K562 (cell line): ENCODE results near the gene OCEL1. TPM values are rescaled to one million over a fixed set of nuclear protein-coding genes. Genes with fewer than 3 reads are reported as not detected.

Source experiments
- BRD9 ChIP-seq: fragments of 450-650 bp; IDR thresholded peaks from 2 replicates; pipeline ENCODE4 v1.6.1; 2018; ENCODE audit warnings: low read depth; ENCODE audit not compliant: partially characterized antibody
- C11orf30 ChIP-seq: fragments of 450-650 bp; IDR thresholded peaks from 2 replicates; pipeline ENCODE4 v1.6.1; 2016; ENCODE audit warnings: low read depth, mild to moderate bottlenecking
- CBX8 ChIP-seq: fragments of 200-600 bp; sonication (generic); IDR thresholded peaks from 2 replicates; pipeline ENCODE4 v1.6.1; 2012; ENCODE audit warnings: borderline replicate concordance, mixed run types, low read depth, mild to moderate bottlenecking, moderate library complexity, mixed read lengths, low read length, control low read depth, inconsistent platforms; ENCODE audit not compliant: poor library complexity, severe bottlenecking; ENCODE audit errors: extremely low read depth
- DIDO1 ChIP-seq: fragments of 450-650 bp; IDR thresholded peaks from 2 replicates; pipeline ENCODE4 v1.6.1; 2016; ENCODE audit warnings: low read depth, missing biosample characterization, missing genetic modification characterization
- ERF ChIP-seq: fragments of 450-650 bp; formaldehyde crosslinking; IDR thresholded peaks from 2 replicates; pipeline ENCODE4 v1.4.0; 2020; ENCODE audit warnings: mild to moderate bottlenecking, mixed read lengths
- FUS ChIP-seq: fragments of 200-400 bp; formaldehyde crosslinking; optimal IDR thresholded peaks from 2 replicates; pipeline ENCODE3; 2017; ENCODE audit warnings: low read depth, low read length
- MTA1 ChIP-seq: fragments of 450-650 bp; IDR thresholded peaks from 2 replicates; pipeline ENCODE4 v1.6.1; 2017; ENCODE audit warnings: borderline replicate concordance
- NFE2L1 ChIP-seq: fragments of 450-650 bp; IDR thresholded peaks from 2 replicates; pipeline ENCODE4 v1.6.1; 2016; ENCODE audit warnings: missing genetic modification characterization, low read depth, mild to moderate bottlenecking, missing compliant biosample characterization, moderate library complexity, borderline replicate concordance
- NFIC ChIP-seq: fragments of 450-650 bp; IDR thresholded peaks from 2 replicates; pipeline ENCODE4 v1.6.1; 2017; ENCODE audit warnings: mild to moderate bottlenecking, inconsistent platforms
- PRPF4 ChIP-seq: fragments of 200-400 bp; formaldehyde crosslinking; IDR thresholded peaks from one replicate; pipeline ENCODE4 v1.6.1; 2017; ENCODE audit warnings: low read length, low read depth, mild to moderate bottlenecking; ENCODE audit not compliant: insufficient read depth, poor library complexity, severe bottlenecking
- SMARCE1 ChIP-seq: fragments of 450-650 bp; IDR thresholded peaks from 2 replicates; pipeline ENCODE4 v1.7.1; 2016; ENCODE audit warnings: mild to moderate bottlenecking
- TARDBP ChIP-seq: fragments of 450-650 bp; IDR thresholded peaks from 2 replicates; pipeline ENCODE4 v1.6.1; 2016
- ZNF347 ChIP-seq: fragments of 450-650 bp; formaldehyde crosslinking; IDR thresholded peaks from 2 replicates; pipeline ENCODE4 v1.4.0; 2020; ENCODE audit warnings: low read depth, mild to moderate bottlenecking, moderate library complexity
- ZNF57 ChIP-seq: fragments of 450-650 bp; formaldehyde crosslinking; IDR thresholded peaks from 2 replicates; pipeline ENCODE4 v1.4.0; 2020; ENCODE audit warnings: mild to moderate bottlenecking, moderate library complexity
- ZNF586 ChIP-seq: fragments of 450-650 bp; formaldehyde crosslinking; conservative IDR thresholded peaks from 2 replicates; pipeline ENCODE4 v1.4.0; 2020; ENCODE audit warnings: mild to moderate bottlenecking, moderate library complexity
- polyA plus RNA-seq, 8 experiments: library from polyadenylated mRNA; depleted of rRNA in 4 of 8; stranded (reverse) in 5 of 8; unstranded in 3 of 8; fragments of >200 nt; fragmentation: Nextera tagmentation in 2 of 8; fragmentation: Illumina TruSeq in 1 of 8; extraction: Ambion mirVana in 2 of 8; extraction: Trizol in 1 of 8; gene quantifications; 2 replicates each; pipeline versions ENCODE4 v1.2.1 to v1.2.3, GENCODE V29; 2011 to 2014; ENCODE audit warnings: inconsistent platforms in 1 of 8, missing spikeins in 1 of 8
- total RNA-seq, 7 experiments: library from RNA; depleted of rRNA in 6 of 7; stranded (reverse); fragments of >200 nt in 6 of 7; fragmentation: Illumina TruSeq in 2 of 7; extraction: Trizol in 2 of 7; gene quantifications; 2 replicates each; pipeline versions ENCODE4 v1.2.1 to v1.2.3, GENCODE V29; 2011 to 2021; ENCODE audit warnings: low replicate concordance in 1 of 7
- TF ChIP-seq, protein P1 (sequence below), 3 experiments: fragments of 200-800 bp in 1 of 3; fragments of 250-450 bp in 1 of 3; fragments of 450-650 bp in 1 of 3; sonication (Bioruptor Pico) in 1 of 3; sonication (Bioruptor generic) in 1 of 3; formaldehyde crosslinking in 1 of 3; IDR thresholded peaks; 2 replicates each; pipeline versions ENCODE4 v1.6.1 to v1.8.0; 2016 to 2022; ENCODE audit warnings: mild to moderate bottlenecking in 2 of 3, missing genetic modification characterization in 2 of 3, missing compliant biosample characterization in 1 of 3, moderate library complexity in 1 of 3
- TF ChIP-seq, protein P2 (sequence below), 3 experiments: fragments of 200-800 bp in 1 of 3; sonication (Bioruptor generic) in 1 of 3; sonication (generic) in 1 of 3; formaldehyde crosslinking in 1 of 3; IDR thresholded peaks; 2 replicates each; pipeline versions ENCODE4 v1.6.1 to v1.8.0; 2016 to 2022; ENCODE audit warnings: mild to moderate bottlenecking in 2 of 3, missing compliant biosample characterization in 2 of 3, missing genetic modification characterization in 2 of 3, missing genetic modification reagents in 1 of 3
- TF ChIP-seq, protein P3 (sequence below): IDR thresholded peaks from 2 replicates; pipeline ENCODE4 v1.6.1; 2012; ENCODE audit warnings: low read depth, low read length, improper control_type of control experiment, borderline replicate concordance
- TF ChIP-seq, protein P4 (sequence below): fragments of 250-450 bp; sonication (Bioruptor Pico); IDR thresholded peaks from 2 replicates; pipeline ENCODE4 v1.4.0; 2020

OCEL1 gene
- total and polyA plus RNA-seq, 9 of the 15 experiments (the other 6 are each of a cell fraction or from before 2014, with no cell fraction given), result 8.0 to 38.0 (median 12.4) TPM

DNA sequence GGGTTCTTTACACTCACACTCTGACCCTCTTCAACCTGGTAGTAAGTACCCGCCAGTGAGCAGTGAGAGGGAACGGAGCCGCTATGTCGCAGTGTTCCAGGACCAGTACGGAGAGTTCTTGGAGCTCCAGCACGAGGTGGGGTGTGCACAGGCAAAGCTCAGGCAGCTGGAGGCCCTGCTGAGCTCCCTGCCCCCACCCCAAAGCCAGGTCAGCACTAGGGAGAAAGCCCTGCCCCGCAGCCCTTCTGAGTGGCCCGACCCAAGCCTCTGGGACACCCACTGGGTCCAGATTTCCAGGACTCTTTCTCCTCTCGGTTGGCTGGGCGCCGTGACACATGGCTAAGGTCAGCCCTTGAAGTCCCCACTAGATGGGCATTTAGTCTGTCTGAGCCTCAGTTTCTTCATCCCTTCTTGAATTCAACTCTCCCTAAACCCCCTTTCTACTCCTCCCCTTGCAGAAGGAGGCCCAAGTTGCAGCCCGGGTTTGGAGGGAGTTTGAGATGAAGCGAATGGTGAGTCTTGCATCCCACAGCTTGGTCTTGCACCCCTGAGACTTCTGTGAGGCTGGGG is 1.9 kb downstream of the OCEL1 start (continued):
- TF ChIP-seq, protein P1, sequence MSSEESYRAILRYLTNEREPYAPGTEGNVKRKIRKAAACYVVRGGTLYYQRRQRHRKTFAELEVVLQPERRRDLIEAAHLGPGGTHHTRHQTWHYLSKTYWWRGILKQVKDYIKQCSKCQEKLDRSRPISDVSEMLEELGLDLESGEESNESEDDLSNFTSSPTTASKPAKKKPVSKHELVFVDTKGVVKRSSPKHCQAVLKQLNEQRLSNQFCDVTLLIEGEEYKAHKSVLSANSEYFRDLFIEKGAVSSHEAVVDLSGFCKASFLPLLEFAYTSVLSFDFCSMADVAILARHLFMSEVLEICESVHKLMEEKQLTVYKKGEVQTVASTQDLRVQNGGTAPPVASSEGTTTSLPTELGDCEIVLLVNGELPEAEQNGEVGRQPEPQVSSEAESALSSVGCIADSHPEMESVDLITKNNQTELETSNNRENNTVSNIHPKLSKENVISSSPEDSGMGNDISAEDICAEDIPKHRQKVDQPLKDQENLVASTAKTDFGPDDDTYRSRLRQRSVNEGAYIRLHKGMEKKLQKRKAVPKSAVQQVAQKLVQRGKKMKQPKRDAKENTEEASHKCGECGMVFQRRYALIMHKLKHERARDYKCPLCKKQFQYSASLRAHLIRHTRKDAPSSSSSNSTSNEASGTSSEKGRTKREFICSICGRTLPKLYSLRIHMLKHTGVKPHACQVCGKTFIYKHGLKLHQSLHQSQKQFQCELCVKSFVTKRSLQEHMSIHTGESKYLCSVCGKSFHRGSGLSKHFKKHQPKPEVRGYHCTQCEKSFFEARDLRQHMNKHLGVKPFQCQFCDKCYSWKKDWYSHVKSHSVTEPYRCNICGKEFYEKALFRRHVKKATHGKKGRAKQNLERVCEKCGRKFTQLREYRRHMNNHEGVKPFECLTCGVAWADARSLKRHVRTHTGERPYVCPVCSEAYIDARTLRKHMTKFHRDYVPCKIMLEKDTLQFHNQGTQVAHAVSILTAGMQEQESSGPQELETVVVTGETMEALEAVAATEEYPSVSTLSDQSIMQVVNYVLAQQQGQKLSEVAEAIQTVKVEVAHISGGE (CRISPR knock-in tag; IDR thresholded peaks at IDR 0.05), result no peak
- TF ChIP-seq ERF, result no peak
- TF ChIP-seq TARDBP, result no peak
- no peak for TF ChIP-seq ZNF347 (CRISPR knock-in tag)
- no peak for TF ChIP-seq NFIC
- TF ChIP-seq, protein P2, sequence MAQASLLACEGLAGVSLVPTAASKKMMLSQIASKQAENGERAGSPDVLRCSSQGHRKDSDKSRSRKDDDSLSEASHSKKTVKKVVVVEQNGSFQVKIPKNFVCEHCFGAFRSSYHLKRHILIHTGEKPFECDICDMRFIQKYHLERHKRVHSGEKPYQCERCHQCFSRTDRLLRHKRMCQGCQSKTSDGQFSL (CRISPR knock-in tag; IDR thresholded peaks at IDR 0.05), result no peak
- TF ChIP-seq, protein P2 (tag; IDR thresholded peaks at IDR 0.05), result no peak
- TF ChIP-seq C11orf30, result no peak
- no peak for TF ChIP-seq FUS
- no peak for TF ChIP-seq PRPF4
- no peak for TF ChIP-seq NFE2L1
- TF ChIP-seq BRD9, result no peak
- no peak for TF ChIP-seq ZNF586 (CRISPR knock-in tag)
- no peak for TF ChIP-seq CBX8
- TF ChIP-seq SMARCE1, result no peak
- TF ChIP-seq, protein P3, sequence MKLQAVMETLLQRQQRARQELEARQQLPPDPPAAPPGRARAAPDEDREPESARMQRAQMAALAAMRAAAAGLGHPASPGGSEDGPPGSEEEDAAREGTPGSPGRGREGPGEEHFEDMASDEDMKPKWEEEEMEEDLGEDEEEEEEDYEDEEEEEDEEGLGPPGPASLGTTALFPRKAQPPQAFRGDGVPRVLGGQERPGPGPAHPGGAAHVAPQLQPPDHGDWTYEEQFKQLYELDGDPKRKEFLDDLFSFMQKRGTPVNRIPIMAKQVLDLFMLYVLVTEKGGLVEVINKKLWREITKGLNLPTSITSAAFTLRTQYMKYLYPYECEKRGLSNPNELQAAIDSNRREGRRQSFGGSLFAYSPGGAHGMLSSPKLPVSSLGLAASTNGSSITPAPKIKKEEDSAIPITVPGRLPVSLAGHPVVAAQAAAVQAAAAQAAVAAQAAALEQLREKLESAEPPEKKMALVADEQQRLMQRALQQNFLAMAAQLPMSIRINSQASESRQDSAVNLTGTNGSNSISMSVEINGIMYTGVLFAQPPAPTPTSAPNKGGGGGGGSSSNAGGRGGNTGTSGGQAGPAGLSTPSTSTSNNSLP, result no peak
- no peak for TF ChIP-seq MTA1
- TF ChIP-seq ZNF57 (CRISPR knock-in tag), result no peak
- no peak for TF ChIP-seq DIDO1 (tag)
- TF ChIP-seq, protein P4, sequence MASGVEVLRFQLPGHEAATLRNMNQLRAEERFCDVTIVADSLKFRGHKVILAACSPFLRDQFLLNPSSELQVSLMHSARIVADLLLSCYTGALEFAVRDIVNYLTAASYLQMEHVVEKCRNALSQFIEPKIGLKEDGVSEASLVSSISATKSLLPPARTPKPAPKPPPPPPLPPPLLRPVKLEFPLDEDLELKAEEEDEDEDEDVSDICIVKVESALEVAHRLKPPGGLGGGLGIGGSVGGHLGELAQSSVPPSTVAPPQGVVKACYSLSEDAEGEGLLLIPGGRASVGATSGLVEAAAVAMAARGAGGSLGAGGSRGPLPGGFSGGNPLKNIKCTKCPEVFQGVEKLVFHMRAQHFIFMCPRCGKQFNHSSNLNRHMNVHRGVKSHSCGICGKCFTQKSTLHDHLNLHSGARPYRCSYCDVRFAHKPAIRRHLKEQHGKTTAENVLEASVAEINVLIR, result no peak
